ENCODE data around the gene CASP9.
"Not testable (repeated sequence)": the region's sequence is repeated elsewhere in the genome, so short reads cannot be mapped to it uniquely, and the experiment has no call there.

The CASP9 gene

GRCh38 chr1:15482983-15483543, 41.0 kb downstream of the CASP9 start:
- not testable (repeated sequence) for H3K4me1 ChIP-seq (ENCODE audit: insufficient read depth, low read length); H2AFZ ChIP-seq (ENCODE audit: low read depth, low read length); H3K4me3 ChIP-seq (ENCODE audit: low read length); H3K27me3 ChIP-seq (ENCODE audit: insufficient read depth, low read length); H3K9me3 ChIP-seq (ENCODE audit: low read length); H3K36me3 ChIP-seq (ENCODE audit: insufficient read depth, low read length)

- H3K4me1 ChIP-seq (ENCODE audit: insufficient read depth, low read length); H2AFZ ChIP-seq (ENCODE audit: low read depth, low read length); H3K9me3 ChIP-seq (ENCODE audit: low read length); H3K36me3 ChIP-seq (ENCODE audit: insufficient read depth, low read length); H3K27me3 ChIP-seq (ENCODE audit: insufficient read depth, low read length); H3K4me3 ChIP-seq (ENCODE audit: low read length): not testable (repeated sequence)
These were observed 41.6 kb downstream of the CASP9 start for GRCh38 chr1:15482455-15482854.

DNA sequence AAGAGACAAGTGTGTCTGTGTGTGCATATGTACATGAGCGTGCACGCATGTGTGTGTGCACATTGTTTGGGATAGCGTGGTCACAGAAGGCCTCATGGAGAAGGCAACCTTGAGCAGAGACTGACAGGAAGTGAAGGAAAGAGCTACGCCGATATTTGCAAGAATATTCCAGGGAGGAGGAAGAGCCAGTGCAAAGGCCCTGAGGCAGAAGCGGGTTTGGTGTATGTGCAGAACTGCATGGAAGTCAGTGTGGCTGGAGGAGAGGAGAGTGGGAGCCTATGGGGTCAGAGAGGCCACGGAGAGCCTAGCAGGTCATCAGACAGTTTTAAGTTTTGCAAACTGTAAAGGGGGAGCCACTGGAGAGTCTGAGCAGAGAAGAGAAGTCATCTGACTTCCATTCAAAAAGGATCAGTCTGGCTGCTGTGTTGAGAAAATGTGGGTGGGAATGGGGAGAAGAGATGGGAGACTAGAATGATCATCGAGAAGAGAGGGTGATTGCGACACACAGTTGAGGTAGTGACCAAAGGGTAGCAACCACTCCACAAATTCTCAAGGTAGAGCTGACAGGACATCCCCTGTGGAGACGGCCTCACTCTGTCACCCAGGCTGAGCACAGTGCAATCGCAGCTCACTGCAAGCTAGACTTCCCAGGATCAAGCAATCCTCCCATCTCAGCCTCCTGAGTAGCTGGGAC, 44.2 kb downstream of the CASP9 start:
- Histone ChIP-seq H3K4me1 (ENCODE audit: insufficient read depth, low read length) (no peaks in the 10 kb centered on the region), H3K9me3 (ENCODE audit: low read length) (no peaks in the 10 kb centered on the region)

GRCh38 chr1:15477646-15478212, 46.3 kb downstream of the CASP9 start:
- Histone ChIP-seq H3K36me3 (ENCODE audit: insufficient read depth, low read length) (no peaks in the 10 kb centered on the region), H3K4me1 (ENCODE audit: insufficient read depth, low read length) (no peaks in the 10 kb centered on the region), H3K27me3 (ENCODE audit: insufficient read depth, low read length) (no peaks in the 10 kb centered on the region)

More for the DNA sequence above, 44.2 kb downstream of the CASP9 start:
- Histone ChIP-seq H3K4me3 (ENCODE audit: low read length) (no peak overlapping the region), H3K27me3 (ENCODE audit: insufficient read depth, low read length) (no peaks in the 10 kb centered on the region), H2AFZ (ENCODE audit: low read depth, low read length) (no peak overlapping the region), H3K36me3 (ENCODE audit: insufficient read depth, low read length) (no peaks in the 10 kb centered on the region)

GRCh38 chr1:15476927-15477326, 47.1 kb downstream of the CASP9 start:
- H3K36me3 ChIP-seq (ENCODE audit: insufficient read depth, low read length), result no peaks in the 10 kb centered on the region
- no peak overlapping the region for H3K4me3 ChIP-seq (ENCODE audit: low read length)
- no peak overlapping the region for H2AFZ ChIP-seq (ENCODE audit: low read depth, low read length)
- H3K9me3 ChIP-seq (ENCODE audit: low read length), result no peaks in the 10 kb centered on the region
- H3K4me1 ChIP-seq (ENCODE audit: insufficient read depth, low read length), result no peaks in the 10 kb centered on the region
- H3K27me3 ChIP-seq (ENCODE audit: insufficient read depth, low read length), result no peaks in the 10 kb centered on the region

More at GRCh38 chr1:15477646-15478212, 46.3 kb downstream of the CASP9 start:
- Histone ChIP-seq H3K9me3 (ENCODE audit: low read length) (no peaks in the 10 kb centered on the region), H3K4me3 (ENCODE audit: low read length) (no peak overlapping the region), H2AFZ (ENCODE audit: low read depth, low read length) (no peak overlapping the region)

DNA sequence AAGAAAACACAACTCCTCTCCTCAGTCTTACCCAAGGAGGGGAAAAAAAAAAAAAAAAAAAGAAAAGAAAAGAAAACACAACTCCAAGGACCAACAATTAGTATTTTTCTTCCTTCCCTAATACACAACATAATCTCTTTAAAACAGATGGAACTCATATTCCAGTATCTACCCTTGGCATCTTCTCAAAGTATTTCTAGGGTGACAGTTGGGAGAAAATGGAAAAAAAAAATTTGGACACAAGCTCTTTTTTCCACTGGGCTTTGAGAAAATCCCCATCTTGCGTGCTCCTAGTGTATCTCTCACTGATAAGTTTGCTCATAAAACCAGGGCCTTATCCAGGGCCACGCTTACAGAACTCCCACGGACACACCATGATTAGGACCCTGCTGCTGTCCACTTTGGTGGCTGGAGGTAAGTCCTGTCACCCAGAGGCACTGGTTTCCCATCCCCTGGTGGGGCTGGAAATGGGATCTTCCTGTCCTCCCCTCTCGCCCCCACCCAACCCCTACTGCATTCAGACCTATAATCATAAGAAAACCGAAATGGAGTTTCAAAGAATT, 48.2 kb downstream of the CASP9 start, which contains the start of gene CELA2B:
CELA2B (plus strand) TSS at position 353 of the 563 bp plus-strand sequence; CDS start at position 375, 22 bp downstream.
- no peak within 1 kb of the TSS for H2AFZ ChIP-seq (ENCODE audit: low read depth, low read length)
- no peaks in the 10 kb centered on the region for H3K27me3 ChIP-seq (ENCODE audit: insufficient read depth, low read length)
- H3K4me3 ChIP-seq (ENCODE audit: low read length), result no peak within 1 kb of the TSS
- H3K4me1 ChIP-seq (ENCODE audit: insufficient read depth, low read length), result no peaks in the 10 kb centered on the region
- H3K9me3 ChIP-seq (ENCODE audit: low read length), result no peaks in the 10 kb centered on the region
- H3K36me3 ChIP-seq (ENCODE audit: insufficient read depth, low read length), result no peaks in the 10 kb centered on the region

DNA sequence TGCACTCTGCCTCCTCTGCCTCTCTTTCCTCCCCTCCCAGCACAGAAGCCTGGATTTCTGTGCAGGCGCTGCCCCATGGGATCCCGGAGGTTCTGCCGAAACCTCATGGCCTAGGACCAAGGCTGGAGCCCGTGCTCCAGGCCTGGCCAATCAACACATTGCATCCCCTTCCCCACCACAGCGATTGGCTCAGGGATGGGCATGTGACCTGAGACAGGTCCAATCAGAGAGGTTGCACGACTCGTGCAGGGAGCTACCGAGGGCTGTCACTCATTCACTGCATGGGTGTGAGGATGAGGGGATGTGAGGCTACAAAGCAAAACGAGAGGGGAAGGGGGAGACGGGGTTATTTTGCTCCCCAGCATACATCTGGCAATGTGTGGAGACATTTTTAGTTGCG, 51.4 kb downstream of the CASP9 start:
- H3K4me3 ChIP-seq (ENCODE audit: low read length), result no peak overlapping the region
- no peak overlapping the region for H2AFZ ChIP-seq (ENCODE audit: low read depth, low read length)
- H3K4me1 ChIP-seq (ENCODE audit: insufficient read depth, low read length), result no peaks in the 10 kb centered on the region
- no peaks in the 10 kb centered on the region for H3K9me3 ChIP-seq (ENCODE audit: low read length)
- no peaks in the 10 kb centered on the region for H3K36me3 ChIP-seq (ENCODE audit: insufficient read depth, low read length)
- no peaks in the 10 kb centered on the region for H3K27me3 ChIP-seq (ENCODE audit: insufficient read depth, low read length)

DNA sequence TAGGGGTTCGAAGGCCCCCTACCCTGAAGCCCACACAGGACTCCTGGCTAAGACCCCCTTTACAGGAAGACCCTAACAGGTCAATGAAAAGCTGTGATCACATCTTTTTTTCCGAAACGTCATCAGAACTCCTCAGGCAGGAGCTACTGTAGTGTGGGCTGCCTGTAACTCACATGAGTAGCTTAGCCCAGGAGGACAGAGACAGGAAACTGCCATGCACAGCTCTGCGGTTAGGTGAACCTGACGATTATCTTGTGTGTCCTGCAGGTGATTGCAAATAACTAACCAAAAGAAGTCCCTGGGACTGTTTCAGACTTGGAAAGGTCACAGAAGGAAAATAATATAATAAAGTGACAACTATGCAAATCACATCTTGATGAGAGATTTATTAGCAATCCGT, 52.3 kb downstream of the CASP9 start:
- not testable (repeated sequence) for H3K4me1 ChIP-seq (ENCODE audit: insufficient read depth, low read length); H3K36me3 ChIP-seq (ENCODE audit: insufficient read depth, low read length); H3K9me3 ChIP-seq (ENCODE audit: low read length); H3K4me3 ChIP-seq (ENCODE audit: low read length); H3K27me3 ChIP-seq (ENCODE audit: insufficient read depth, low read length); H2AFZ ChIP-seq (ENCODE audit: low read depth, low read length)

DNA sequence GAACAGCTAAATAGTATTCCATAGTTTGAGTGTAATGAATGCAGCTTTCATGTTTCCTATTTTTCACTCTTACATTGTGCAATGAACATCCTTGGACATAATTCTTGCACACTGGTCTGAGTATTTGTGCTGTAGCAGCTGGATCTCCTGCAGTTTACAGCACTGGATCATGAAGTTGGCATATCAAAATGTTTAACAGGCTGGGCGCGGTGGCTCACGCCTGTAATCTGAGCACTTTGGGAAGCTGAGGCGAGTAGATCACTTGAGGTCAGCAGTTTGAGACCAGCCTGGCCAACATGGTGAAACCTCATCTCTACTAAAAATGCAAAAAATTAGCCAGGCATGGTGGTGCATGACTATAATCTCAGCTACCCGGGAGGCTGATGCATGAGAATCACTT, 52.9 kb downstream of the CASP9 start:
- H3K4me3 ChIP-seq (ENCODE audit: low read length), result not testable (repeated sequence)

DNA sequence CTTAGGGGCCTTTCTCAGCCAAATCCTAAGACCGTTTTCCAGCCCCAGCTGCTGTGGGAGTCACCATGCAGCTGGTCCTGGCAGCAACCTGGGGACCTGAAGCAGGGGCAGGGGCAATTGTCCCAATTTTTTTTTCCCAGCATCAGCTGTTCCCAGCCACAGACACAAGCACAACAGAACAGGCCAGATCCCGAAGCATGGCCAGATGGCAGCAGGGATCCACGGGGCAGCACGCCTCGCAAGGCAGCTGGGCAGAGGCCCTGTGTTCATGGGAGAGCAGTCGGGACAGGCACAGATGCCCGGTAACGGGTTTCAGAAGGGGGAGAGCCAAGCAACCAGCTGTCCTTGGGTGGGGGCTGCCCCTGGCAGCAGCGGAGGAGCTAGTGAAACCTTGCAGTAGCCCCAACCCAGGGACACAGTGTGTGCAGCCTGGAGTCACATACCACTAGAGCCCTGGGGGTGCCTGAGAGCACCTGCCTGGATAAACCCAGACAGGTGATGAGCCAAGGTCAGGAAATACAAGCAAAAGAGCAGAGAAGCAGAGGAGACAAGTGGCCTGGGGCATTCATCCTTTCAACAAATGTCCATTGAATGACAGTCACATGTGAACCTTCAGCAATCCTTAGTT, 54.1 kb downstream of the CASP9 start:
- H3K27me3 ChIP-seq (ENCODE audit: insufficient read depth, low read length); H2AFZ ChIP-seq (ENCODE audit: low read depth, low read length); H3K36me3 ChIP-seq (ENCODE audit: insufficient read depth, low read length); H3K9me3 ChIP-seq (ENCODE audit: low read length); H3K4me1 ChIP-seq (ENCODE audit: insufficient read depth, low read length); H3K4me3 ChIP-seq (ENCODE audit: low read length): not testable (repeated sequence)

More for the DNA sequence above, 52.9 kb downstream of the CASP9 start:
- not testable (repeated sequence) for H3K4me1 ChIP-seq (ENCODE audit: insufficient read depth, low read length); H3K36me3 ChIP-seq (ENCODE audit: insufficient read depth, low read length); H3K27me3 ChIP-seq (ENCODE audit: insufficient read depth, low read length); H2AFZ ChIP-seq (ENCODE audit: low read depth, low read length); H3K9me3 ChIP-seq (ENCODE audit: low read length)

GRCh38 chr1:15469361-15469760, 54.7 kb downstream of the CASP9 start:
- no peaks in the 10 kb centered on the region for H3K36me3 ChIP-seq (ENCODE audit: insufficient read depth, low read length)
- H3K27me3 ChIP-seq (ENCODE audit: insufficient read depth, low read length), result no peaks in the 10 kb centered on the region
- H2AFZ ChIP-seq (ENCODE audit: low read depth, low read length), result no peak overlapping the region

GRCh38 chr1:15468145-15468544, 55.9 kb downstream of the CASP9 start:
- no peaks in the 10 kb centered on the region for H3K36me3 ChIP-seq (ENCODE audit: insufficient read depth, low read length)
- no peaks in the 10 kb centered on the region for H3K27me3 ChIP-seq (ENCODE audit: insufficient read depth, low read length)
- no peak overlapping the region for H3K4me3 ChIP-seq (ENCODE audit: low read length)
- no peaks in the 10 kb centered on the region for H3K9me3 ChIP-seq (ENCODE audit: low read length)
- no peaks in the 10 kb centered on the region for H3K4me1 ChIP-seq (ENCODE audit: insufficient read depth, low read length)
- no peak overlapping the region for H2AFZ ChIP-seq (ENCODE audit: low read depth, low read length)

More at GRCh38 chr1:15469361-15469760, 54.7 kb downstream of the CASP9 start:
- no peaks in the 10 kb centered on the region for H3K9me3 ChIP-seq (ENCODE audit: low read length)
- no peaks in the 10 kb centered on the region for H3K4me1 ChIP-seq (ENCODE audit: insufficient read depth, low read length)
- H3K4me3 ChIP-seq (ENCODE audit: low read length), result no peak overlapping the region

- not testable (repeated sequence) for H3K27me3 ChIP-seq (ENCODE audit: insufficient read depth, low read length); H3K4me1 ChIP-seq (ENCODE audit: insufficient read depth, low read length); H3K9me3 ChIP-seq (ENCODE audit: low read length); H3K36me3 ChIP-seq (ENCODE audit: insufficient read depth, low read length); H3K4me3 ChIP-seq (ENCODE audit: low read length); H2AFZ ChIP-seq (ENCODE audit: low read depth, low read length)
These were observed 56.9 kb downstream of the CASP9 start for GRCh38 chr1:15466955-15467625.
